OCI-LY3 (cell line): ENCODE results near the gene SLC43A2.

Experiments used
- EZH2phosphoT487 ChIP-seq: fragments of 200-600 bp; shearing (Covaris generic); IDR thresholded peaks from 2 replicates; pipeline ENCODE4 v1.6.1; 2018; ENCODE audit warnings: antibody characterized with exemption, mixed run types, low read depth
- TF ChIP-seq, protein P1 (sequence below): fragments of 200-600, 300-600 bp; sonication (generic); IDR thresholded peaks from 2 replicates; pipeline ENCODE4 v1.5.1; 2014; ENCODE audit warnings: antibody characterized with exemption, low read length, low read depth

DNA sequence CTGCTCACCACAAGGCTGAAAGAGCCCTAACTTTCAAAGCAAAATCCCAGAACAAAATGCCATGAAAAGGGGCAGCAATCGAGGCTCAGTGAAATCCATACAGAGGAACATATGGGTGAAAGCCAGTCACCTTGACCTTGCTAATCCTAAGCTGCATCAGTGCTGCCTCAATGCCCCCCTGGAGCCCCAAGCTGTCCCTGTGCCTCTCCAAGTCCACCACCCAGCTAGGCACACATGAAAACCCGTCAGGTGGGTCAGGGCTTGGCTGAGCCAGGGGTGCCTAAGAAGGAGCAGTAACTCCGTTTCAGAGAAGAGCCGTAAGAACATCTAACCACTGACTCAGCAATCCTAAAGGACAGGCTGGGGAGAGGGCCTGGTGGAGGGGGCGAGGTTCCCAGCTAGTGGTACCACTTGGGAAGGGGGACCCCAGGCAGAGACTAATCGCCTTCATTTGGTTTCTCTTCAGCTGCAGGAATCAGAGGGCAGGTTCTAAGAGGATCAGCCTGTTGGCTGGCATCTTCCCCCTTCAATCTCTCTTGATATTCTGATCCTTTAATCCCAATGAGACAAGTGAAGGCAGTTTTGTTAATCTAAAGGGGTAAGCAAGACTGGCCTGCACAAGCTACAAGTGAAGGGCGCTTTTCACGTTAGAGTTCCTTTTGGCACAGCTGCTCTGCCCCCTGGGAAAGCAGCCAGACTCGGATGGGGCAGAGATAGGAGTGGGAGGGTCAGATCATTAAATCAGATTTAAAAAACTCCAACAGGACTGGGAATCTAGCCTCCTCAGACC is 73.7 kb downstream of the SLC43A2 start:
- TF ChIP-seq, protein P1, sequence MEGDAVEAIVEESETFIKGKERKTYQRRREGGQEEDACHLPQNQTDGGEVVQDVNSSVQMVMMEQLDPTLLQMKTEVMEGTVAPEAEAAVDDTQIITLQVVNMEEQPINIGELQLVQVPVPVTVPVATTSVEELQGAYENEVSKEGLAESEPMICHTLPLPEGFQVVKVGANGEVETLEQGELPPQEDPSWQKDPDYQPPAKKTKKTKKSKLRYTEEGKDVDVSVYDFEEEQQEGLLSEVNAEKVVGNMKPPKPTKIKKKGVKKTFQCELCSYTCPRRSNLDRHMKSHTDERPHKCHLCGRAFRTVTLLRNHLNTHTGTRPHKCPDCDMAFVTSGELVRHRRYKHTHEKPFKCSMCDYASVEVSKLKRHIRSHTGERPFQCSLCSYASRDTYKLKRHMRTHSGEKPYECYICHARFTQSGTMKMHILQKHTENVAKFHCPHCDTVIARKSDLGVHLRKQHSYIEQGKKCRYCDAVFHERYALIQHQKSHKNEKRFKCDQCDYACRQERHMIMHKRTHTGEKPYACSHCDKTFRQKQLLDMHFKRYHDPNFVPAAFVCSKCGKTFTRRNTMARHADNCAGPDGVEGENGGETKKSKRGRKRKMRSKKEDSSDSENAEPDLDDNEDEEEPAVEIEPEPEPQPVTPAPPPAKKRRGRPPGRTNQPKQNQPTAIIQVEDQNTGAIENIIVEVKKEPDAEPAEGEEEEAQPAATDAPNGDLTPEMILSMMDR, result no peak
- no peak for TF ChIP-seq EZH2phosphoT487
